A549 (cell line): ENCODE results near the gene STAT2. TPM values are rescaled to one million over a fixed set of nuclear protein-coding genes. Genes with fewer than 3 reads are reported as not detected.

Experiments
- ATAC-seq, 2 experiments: fragments of 200-7000 bp in 1 of 2; fragments of >200 bp in 1 of 2; cut with Nextera tagmentation in 1 of 2; cut with Tn5 transposase in 1 of 2; 3 replicates each; pipeline versions ENCODE4 v1.8.0 to v1.9.1; 2018 to 2020; ENCODE audit warnings: mild to moderate bottlenecking in 1 of 2, moderate library complexity in 1 of 2
- CTCF ChIA-PET: fragments of 300-600 bp; sonication (Branson Sonifier 250); formaldehyde crosslinking; extraction: SDS; loops from one replicate; lab custom pipeline; 2021; ENCODE audit warnings: antibody characterized with exemption, inconsistent platforms; lab: Yijun Ruan, JAX
- POLR2A ChIA-PET: fragments of 350-600 bp; formaldehyde crosslinking; extraction: SDS; loops from one replicate; lab custom pipeline; 2021; ENCODE audit warnings: antibody characterized with exemption, inconsistent platforms; lab: Yijun Ruan, JAX
- DNase-seq, 2 experiments: peaks; one replicate each; pipeline versions ENCODE4 v3.0.0 to v3.0.0-alpha.2; 2011 to 2016; ENCODE audit warnings: low read depth in 1 of 2, low spot score in 1 of 2
- FAIRE-seq: peaks from 2 replicates; lab custom pipeline; 2011; peaks lifted over from hg19 to GRCh38; lab: Jason Lieb, UNC
- H3K27ac ChIP-seq, 2 experiments: fragments of >200 bp; sonication (Bioruptor Twin); formaldehyde crosslinking; 3 replicates each; pipeline ENCODE4 v1.5.1; 2016 to 2017
- H3K4me1 ChIP-seq: fragments of >200 bp; sonication (Bioruptor Twin); formaldehyde crosslinking; 3 replicates; pipeline ENCODE4 v1.6.1; 2016
- H3K4me2 ChIP-seq: fragments of >200 bp; sonication (Bioruptor Twin); formaldehyde crosslinking; 3 replicates; pipeline ENCODE4 v1.6.1; 2016
- H3K4me3 ChIP-seq: fragments of >200 bp; sonication (Bioruptor Twin); formaldehyde crosslinking; 3 replicates; pipeline ENCODE4 v1.5.1; 2016
- H3K9me3 ChIP-seq: fragments of >200 bp; sonication (Bioruptor Twin); formaldehyde crosslinking; 3 replicates; pipeline ENCODE4 v1.6.1; 2016
- CBX2 ChIP-seq: fragments of 200-600 bp; sonication (generic); IDR thresholded peaks from 2 replicates; pipeline ENCODE4 v1.6.1; 2016; ENCODE audit warnings: low read depth, mild to moderate bottlenecking, borderline replicate concordance
- CBX8 ChIP-seq: fragments of 200-600 bp; sonication (generic); IDR thresholded peaks from 2 replicates; pipeline ENCODE4 v1.6.1; 2016
- CEBPB ChIP-seq, 2 experiments: fragments of >200 bp in 1 of 2; sonication (Bioruptor Twin) in 1 of 2; formaldehyde crosslinking in 1 of 2; IDR thresholded peaks; 2 replicates each; pipeline ENCODE4 v1.6.1; 2012 to 2016
- EHMT2 ChIP-seq: fragments of 200-600 bp; sonication (generic); IDR thresholded peaks from 2 replicates; pipeline ENCODE4 v1.6.1; 2016; ENCODE audit warnings: antibody characterized with exemption, low read depth, mild to moderate bottlenecking, moderate library complexity
- FOSB ChIP-seq: fragments of 250-450 bp; sonication (Bioruptor Pico); IDR thresholded peaks from 2 replicates; pipeline ENCODE4 v1.5.0; 2020; ENCODE audit warnings: mild to moderate bottlenecking, moderate library complexity
- HEYL ChIP-seq: fragments of 250-450 bp; sonication (Bioruptor Pico); IDR thresholded peaks from 2 replicates; pipeline ENCODE4 v1.8.0; 2021; ENCODE audit warnings: mild to moderate bottlenecking, moderate library complexity
- JUNB ChIP-seq: fragments of >200 bp; sonication (Bioruptor Twin); formaldehyde crosslinking; IDR thresholded peaks from 2 replicates; pipeline ENCODE4 v1.6.1; 2016
- KDM5A ChIP-seq: fragments of 200-600 bp; sonication (generic); IDR thresholded peaks from 2 replicates; pipeline ENCODE4 v1.6.1; 2016; ENCODE audit warnings: antibody characterized with exemption, mild to moderate bottlenecking
- MAFK ChIP-seq: fragments of 450-650 bp; IDR thresholded peaks from 2 replicates; pipeline ENCODE4 v1.6.1; 2014; ENCODE audit not compliant: partially characterized antibody
- NFE2L2 ChIP-seq: fragments of 150-350 bp; conservative IDR thresholded peaks from 2 replicates; pipeline ENCODE4 v1.6.1; 2014; ENCODE audit warnings: low read length
- NR3C1 ChIP-seq: fragments of >200 bp; sonication (Bioruptor Twin); formaldehyde crosslinking; IDR thresholded peaks from 3 replicates; pipeline ENCODE4 v1.6.1; 2017
- RAD21 ChIP-seq, 2 experiments: fragments of >200 bp in 1 of 2; sonication (Bioruptor Twin) in 1 of 2; formaldehyde crosslinking in 1 of 2; IDR thresholded peaks in 1 of 2; conservative IDR thresholded peaks in 1 of 2; 2 replicates in 1 of 2; 3 replicates in 1 of 2; pipeline ENCODE4 v1.6.1; 2012 to 2018; ENCODE audit warnings: inconsistent platforms in 1 of 2
- RCOR1 ChIP-seq: fragments of 150-350 bp; IDR thresholded peaks from 2 replicates; pipeline ENCODE4 v1.6.1; 2014; ENCODE audit warnings: antibody characterized with exemption, low read length, low read depth
- ZFP36 ChIP-seq: fragments of 450-650 bp; IDR thresholded peaks from 2 replicates; pipeline ENCODE4 v1.6.1; 2014; ENCODE audit warnings: borderline replicate concordance; ENCODE audit not compliant: partially characterized antibody
- WGBS: methylation state at CpG from one replicate; pipeline ENCODE4 v1.1.6; 2017; ENCODE audit errors: missing lambda C conversion rate; 5-methylcytosine and 5-hydroxymethylcytosine counted together
- polyA plus RNA-seq, 4 experiments: library from polyadenylated mRNA; depleted of rRNA in 3 of 4; stranded (reverse); fragments of >200 nt; fragmentation: RNase III in 1 of 4; extraction: RNeasy Plus Mini Kit Qiagen cat#74134 plus additional on column Dnase treatment in 1 of 4; gene quantifications; 2 replicates in 3 of 4; 3 replicates in 1 of 4; pipeline ENCODE4 v1.2.3, GENCODE V29; 2011 to 2017
- TF ChIP-seq, protein P1 (sequence below): fragments of 200-600 bp; sonication (generic); IDR thresholded peaks from 2 replicates; pipeline ENCODE4 v1.6.1; 2016; ENCODE audit warnings: antibody characterized with exemption, mild to moderate bottlenecking, moderate library complexity
- TF ChIP-seq, protein P2 (sequence below): fragments of 250-450 bp; sonication (Bioruptor Pico); IDR thresholded peaks from 2 replicates; pipeline ENCODE4 v1.5.0; 2020; ENCODE audit warnings: low read depth, mild to moderate bottlenecking, moderate library complexity
- TF ChIP-seq, protein P3 (sequence below): IDR thresholded peaks from 2 replicates; pipeline ENCODE4 v1.6.1; 2012
- TF ChIP-seq, protein P4 (sequence below): fragments of 250-450 bp; sonication (Bioruptor Pico); IDR thresholded peaks from 2 replicates; pipeline ENCODE4 v1.5.0; 2021; ENCODE audit warnings: mild to moderate bottlenecking, moderate library complexity, borderline replicate concordance
- TF ChIP-seq, protein P5 (sequence below): fragments of 150-350 bp; IDR thresholded peaks from 2 replicates; pipeline ENCODE4 v1.6.1; 2014; ENCODE audit warnings: low read depth, mild to moderate bottlenecking, low read length
- TF ChIP-seq, protein P6 (sequence below): fragments of 450-650 bp; IDR thresholded peaks from 2 replicates; pipeline ENCODE4 v1.6.1; 2014; ENCODE audit warnings: antibody characterized with exemption
- TF ChIP-seq, protein P7 (sequence below): fragments of >200 bp; sonication (Bioruptor Twin); formaldehyde crosslinking; IDR thresholded peaks from 2 replicates; pipeline ENCODE4 v1.6.1; 2016

The STAT2 gene
- polyA plus RNA-seq, 2 of the 4 experiments (the other 2 are of a cell fraction): 22.2 to 29.5 TPM

DNA sequence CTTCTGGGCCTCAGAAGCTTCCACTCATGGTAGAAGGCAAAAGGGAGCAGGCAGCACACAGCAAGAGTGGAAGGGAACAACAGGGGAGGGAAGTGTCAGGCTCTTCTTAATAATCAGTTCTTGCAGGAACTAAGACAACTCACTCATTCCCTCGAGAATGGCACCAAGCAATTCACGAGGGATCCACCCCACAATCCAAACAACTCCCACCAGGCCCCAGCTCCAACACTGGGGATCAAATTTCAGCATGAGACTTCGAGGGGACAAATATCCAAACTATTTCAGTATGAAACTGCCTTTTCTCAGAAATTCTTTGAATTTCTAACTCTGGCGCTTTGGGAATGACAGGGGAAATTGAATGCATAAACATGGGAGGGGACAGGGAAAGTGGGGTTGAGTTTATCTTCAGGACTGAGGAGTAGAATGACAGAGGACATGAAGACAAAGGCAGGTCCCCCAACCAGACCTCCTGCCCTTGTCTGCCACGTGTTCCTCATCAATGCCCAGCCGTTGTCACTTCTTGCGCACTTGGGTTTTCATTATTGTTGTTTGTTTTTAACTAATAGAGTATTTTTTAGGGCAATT, 27.3 kb upstream of the STAT2 start:
- FAIRE-seq: no peak
- Histone ChIP-seq H3K27ac (no peak overlapping the region), H3K9me3 (peaks cover under 1% of the 10 kb centered on the region; the same call in 1 of the 3 replicates), H3K4me1 (no peaks in the 10 kb centered on the region), H3K4me3 (no peak overlapping the region), H3K4me2 (no peak overlapping the region)
- no peak for ATAC-seq
- CTCF ChIA-PET: no interaction called here
- 49% methylated on average over 7 of the region's 7 CpGs for WGBS
- POLR2A ChIA-PET: no interaction called here
- TF ChIP-seq MAFK (no peak), NFE2L2 (no peak)
- TF ChIP-seq, protein P1, sequence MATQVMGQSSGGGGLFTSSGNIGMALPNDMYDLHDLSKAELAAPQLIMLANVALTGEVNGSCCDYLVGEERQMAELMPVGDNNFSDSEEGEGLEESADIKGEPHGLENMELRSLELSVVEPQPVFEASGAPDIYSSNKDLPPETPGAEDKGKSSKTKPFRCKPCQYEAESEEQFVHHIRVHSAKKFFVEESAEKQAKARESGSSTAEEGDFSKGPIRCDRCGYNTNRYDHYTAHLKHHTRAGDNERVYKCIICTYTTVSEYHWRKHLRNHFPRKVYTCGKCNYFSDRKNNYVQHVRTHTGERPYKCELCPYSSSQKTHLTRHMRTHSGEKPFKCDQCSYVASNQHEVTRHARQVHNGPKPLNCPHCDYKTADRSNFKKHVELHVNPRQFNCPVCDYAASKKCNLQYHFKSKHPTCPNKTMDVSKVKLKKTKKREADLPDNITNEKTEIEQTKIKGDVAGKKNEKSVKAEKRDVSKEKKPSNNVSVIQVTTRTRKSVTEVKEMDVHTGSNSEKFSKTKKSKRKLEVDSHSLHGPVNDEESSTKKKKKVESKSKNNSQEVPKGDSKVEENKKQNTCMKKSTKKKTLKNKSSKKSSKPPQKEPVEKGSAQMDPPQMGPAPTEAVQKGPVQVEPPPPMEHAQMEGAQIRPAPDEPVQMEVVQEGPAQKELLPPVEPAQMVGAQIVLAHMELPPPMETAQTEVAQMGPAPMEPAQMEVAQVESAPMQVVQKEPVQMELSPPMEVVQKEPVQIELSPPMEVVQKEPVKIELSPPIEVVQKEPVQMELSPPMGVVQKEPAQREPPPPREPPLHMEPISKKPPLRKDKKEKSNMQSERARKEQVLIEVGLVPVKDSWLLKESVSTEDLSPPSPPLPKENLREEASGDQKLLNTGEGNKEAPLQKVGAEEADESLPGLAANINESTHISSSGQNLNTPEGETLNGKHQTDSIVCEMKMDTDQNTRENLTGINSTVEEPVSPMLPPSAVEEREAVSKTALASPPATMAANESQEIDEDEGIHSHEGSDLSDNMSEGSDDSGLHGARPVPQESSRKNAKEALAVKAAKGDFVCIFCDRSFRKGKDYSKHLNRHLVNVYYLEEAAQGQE: no peak
- no peak for DNase-seq

DNA sequence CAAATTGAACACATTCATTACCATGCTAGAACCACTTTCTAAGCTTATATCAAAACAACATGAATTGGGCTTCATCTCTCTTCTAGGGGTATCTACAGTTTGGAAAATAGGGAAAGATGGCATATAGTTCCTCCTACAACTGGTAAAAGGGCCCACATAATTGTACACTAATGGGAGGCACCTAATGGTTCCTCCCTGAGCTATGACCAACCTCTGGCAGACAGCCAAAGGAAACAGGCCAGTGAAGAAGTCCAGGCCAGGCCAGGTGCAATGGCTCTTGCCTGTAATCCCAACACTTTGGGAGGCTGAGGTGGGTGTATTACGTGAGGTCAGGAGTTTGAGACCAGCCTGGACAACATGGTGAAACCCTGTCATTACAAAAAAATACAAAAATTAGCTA, 26.0 kb upstream of the STAT2 start:
- no peak overlapping the region for H3K4me3 ChIP-seq
- TF ChIP-seq, protein P2, sequence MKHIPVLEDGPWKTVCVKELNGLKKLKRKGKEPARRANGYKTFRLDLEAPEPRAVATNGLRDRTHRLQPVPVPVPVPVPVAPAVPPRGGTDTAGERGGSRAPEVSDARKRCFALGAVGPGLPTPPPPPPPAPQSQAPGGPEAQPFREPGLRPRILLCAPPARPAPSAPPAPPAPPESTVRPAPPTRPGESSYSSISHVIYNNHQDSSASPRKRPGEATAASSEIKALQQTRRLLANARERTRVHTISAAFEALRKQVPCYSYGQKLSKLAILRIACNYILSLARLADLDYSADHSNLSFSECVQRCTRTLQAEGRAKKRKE (CRISPR knock-in tag): no peak
- TF ChIP-seq RAD21 (conservative IDR thresholded peaks at IDR 0.05 in 1 of 2, IDR thresholded peaks at IDR 0.05 in 1 of 2): no peak
- no peak for TF ChIP-seq RCOR1
- TF ChIP-seq NR3C1: no peak
- TF ChIP-seq CBX8: no peak
- TF ChIP-seq, protein P3, sequence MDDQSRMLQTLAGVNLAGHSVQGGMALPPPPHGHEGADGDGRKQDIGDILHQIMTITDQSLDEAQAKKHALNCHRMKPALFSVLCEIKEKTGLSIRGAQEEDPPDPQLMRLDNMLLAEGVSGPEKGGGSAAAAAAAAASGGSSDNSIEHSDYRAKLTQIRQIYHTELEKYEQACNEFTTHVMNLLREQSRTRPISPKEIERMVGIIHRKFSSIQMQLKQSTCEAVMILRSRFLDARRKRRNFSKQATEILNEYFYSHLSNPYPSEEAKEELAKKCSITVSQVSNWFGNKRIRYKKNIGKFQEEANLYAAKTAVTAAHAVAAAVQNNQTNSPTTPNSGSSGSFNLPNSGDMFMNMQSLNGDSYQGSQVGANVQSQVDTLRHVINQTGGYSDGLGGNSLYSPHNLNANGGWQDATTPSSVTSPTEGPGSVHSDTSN: no peak
- TF ChIP-seq, protein P4, sequence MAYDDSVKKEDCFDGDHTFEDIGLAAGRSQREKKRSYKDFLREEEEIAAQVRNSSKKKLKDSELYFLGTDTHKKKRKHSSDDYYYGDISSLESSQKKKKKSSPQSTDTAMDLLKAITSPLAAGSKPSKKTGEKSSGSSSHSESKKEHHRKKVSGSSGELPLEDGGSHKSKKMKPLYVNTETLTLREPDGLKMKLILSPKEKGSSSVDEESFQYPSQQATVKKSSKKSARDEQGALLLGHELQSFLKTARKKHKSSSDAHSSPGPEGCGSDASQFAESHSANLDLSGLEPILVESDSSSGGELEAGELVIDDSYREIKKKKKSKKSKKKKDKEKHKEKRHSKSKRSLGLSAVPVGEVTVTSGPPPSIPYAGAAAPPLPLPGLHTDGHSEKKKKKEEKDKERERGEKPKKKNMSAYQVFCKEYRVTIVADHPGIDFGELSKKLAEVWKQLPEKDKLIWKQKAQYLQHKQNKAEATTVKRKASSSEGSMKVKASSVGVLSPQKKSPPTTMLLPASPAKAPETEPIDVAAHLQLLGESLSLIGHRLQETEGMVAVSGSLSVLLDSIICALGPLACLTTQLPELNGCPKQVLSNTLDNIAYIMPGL (CRISPR knock-in tag): no peak
- H3K27ac ChIP-seq: no peak overlapping the region
- FAIRE-seq (no peak), DNase-seq (no peak), ATAC-seq (no peak)
- 58% methylated on average over 1 of the region's 1 CpG for WGBS
- CTCF ChIA-PET: interaction anchor here (0.7 to 1.9 kb wide), 7 partner anchors 9 to 1330 kb away, joined by 3 to 9 read pairs (median 3); partner anchors contain the start of gene SMARCC2
- no peaks in the 10 kb centered on the region for H3K9me3 ChIP-seq
- no peak overlapping the region for H3K4me2 ChIP-seq
- H3K4me1 ChIP-seq: no peaks in the 10 kb centered on the region
- POLR2A ChIA-PET: no interaction called here

DNA sequence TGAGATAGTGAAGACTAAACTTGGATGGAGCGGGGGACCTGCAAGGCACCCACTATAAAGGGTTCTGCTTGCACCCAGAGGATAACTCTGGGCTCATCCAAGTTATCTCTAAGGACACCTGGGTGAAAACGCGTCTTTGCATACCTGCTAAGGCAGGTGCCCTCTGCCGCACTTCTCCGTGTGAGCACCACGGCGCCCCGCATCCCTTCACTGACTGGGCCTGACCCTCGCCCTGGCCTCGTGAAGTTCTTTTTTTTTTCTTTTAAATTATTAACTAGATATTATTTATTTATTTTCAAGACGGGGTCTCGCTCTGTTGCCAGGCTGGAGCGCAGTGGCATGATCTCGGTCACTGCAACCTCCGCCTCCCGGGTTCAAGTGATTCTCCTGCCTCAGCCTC, 22.7 kb upstream of the STAT2 start:
- POLR2A ChIA-PET: no interaction called here
- H3K4me3 ChIP-seq: no peak overlapping the region
- H3K9me3 ChIP-seq: no peaks in the 10 kb centered on the region
- DNase-seq: no peak
- no peak overlapping the region for H3K4me2 ChIP-seq
- no peak overlapping the region for H3K27ac ChIP-seq
- no peak for FAIRE-seq
- H3K4me1 ChIP-seq: no peaks in the 10 kb centered on the region
- CTCF ChIA-PET: interaction anchor here (0.6 to 1.0 kb wide), 3 partner anchors 10 to 327 kb away, joined by 3 to 4 read pairs (median 3); partner anchors contain the start of gene STAT2
- 69% methylated on average over 15 of the region's 16 CpGs for WGBS
- no peak for ATAC-seq
- TF ChIP-seq HEYL (CRISPR knock-in tag) (no peak), ZFP36 (no peak), EHMT2 (no peak), FOSB (CRISPR knock-in tag) (no peak), CBX2 (no peak), KDM5A (no peak), CBX8 (no peak), JUNB (no peak), RAD21 (conservative IDR thresholded peaks at IDR 0.05 in 1 of 2, IDR thresholded peaks at IDR 0.05 in 1 of 2) (no peak), CEBPB (IDR thresholded peaks at IDR 0.05) (no peak)
- TF ChIP-seq, protein P5, sequence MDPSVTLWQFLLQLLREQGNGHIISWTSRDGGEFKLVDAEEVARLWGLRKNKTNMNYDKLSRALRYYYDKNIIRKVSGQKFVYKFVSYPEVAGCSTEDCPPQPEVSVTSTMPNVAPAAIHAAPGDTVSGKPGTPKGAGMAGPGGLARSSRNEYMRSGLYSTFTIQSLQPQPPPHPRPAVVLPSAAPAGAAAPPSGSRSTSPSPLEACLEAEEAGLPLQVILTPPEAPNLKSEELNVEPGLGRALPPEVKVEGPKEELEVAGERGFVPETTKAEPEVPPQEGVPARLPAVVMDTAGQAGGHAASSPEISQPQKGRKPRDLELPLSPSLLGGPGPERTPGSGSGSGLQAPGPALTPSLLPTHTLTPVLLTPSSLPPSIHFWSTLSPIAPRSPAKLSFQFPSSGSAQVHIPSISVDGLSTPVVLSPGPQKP: no peak
- TF ChIP-seq, protein P2 (CRISPR knock-in tag): no peak
- TF ChIP-seq, protein P6, sequence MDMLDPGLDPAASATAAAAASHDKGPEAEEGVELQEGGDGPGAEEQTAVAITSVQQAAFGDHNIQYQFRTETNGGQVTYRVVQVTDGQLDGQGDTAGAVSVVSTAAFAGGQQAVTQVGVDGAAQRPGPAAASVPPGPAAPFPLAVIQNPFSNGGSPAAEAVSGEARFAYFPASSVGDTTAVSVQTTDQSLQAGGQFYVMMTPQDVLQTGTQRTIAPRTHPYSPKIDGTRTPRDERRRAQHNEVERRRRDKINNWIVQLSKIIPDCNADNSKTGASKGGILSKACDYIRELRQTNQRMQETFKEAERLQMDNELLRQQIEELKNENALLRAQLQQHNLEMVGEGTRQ: no peak
- TF ChIP-seq, protein P7, sequence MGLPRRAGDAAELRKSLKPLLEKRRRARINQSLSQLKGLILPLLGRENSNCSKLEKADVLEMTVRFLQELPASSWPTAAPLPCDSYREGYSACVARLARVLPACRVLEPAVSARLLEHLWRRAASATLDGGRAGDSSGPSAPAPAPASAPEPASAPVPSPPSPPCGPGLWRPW: no peak
